GM20431 (cell line): ENCODE measurements around the gene BMP6.
"Not testable (repeated sequence)": the region's sequence is repeated elsewhere in the genome, so short reads cannot be mapped to it uniquely, and the experiment has no call there.

Experiments
- in situ Hi-C: fragments of 300-500 bp; cut with MseI, MboI; formaldehyde crosslinking; loops from one replicate; pipeline ENCODE4 v1.15.0; 2020; ENCODE audit warnings: low sequenced_read_pairs; ENCODE audit not compliant: unreplicated experiment

The BMP6 gene

DNA sequence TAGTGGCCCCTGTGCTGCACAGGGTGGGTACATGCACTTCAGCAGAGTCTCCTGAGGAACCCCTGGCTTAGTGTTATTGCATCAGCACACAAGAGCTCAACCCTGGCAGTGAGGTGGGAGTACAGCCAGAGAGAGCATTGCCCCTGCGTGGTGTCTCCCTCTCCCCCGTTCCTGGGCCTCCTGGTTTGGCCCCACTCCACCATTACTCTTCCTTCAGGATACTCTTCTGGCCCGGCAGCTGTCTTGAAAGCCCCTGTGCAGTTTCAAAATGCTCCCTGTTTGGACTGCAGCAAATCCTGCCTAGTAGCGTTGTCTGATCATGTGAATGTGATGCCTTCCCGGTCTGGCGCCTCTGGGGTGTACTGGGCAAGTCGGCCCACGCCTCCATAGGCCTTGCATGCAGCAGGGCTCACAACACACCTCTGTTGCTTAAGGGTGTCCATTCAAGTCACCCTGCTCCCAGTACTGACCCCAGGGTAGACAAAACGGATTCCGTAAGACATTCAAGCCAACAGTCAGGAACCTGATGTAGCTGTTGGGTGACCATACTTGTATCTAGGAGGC, 152.6 kb downstream of the BMP6 start:
- in situ Hi-C loops, result no loop called here

DNA sequence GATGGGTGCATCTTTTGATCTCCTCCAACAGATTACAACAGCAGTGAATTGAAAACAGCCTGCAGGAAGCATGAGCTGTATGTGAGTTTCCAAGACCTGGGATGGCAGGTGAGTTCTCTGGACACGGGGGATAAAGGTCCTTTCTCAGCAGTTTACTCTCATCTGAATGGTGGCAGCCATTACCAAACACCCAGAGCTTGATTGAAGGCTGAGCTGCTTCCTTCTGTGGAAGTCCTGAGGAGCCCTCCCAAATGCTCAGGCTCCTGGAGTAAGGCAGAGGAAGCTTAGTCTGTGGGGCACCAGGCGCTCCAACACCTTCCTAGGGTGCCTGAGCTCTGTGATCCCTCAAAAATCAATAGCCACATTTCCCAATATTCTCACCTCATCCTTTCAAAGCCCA, 153.1 kb downstream of the BMP6 start:
- in situ Hi-C loops, result no loop called here

DNA sequence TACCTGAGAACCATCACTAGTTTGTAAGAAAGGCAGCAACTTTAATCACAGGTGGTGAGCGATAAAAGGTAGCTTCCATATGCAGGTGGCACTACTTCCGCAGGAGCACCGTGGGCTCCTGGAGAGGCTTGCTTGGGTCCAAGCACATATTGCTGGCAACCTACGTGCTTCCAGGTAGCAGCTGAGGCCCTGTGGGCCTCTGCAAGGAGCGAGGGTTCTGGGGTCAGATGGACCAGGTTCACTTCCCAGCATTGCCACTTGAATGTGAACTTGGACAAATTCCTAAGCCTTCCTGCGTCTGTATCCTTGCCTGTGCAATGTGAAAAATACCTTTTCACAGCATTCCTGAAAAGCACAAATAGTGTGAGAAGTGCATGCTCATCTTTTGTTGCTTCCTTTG, 153.7 kb downstream of the BMP6 start:
- in situ Hi-C loops, result no loop called here

DNA sequence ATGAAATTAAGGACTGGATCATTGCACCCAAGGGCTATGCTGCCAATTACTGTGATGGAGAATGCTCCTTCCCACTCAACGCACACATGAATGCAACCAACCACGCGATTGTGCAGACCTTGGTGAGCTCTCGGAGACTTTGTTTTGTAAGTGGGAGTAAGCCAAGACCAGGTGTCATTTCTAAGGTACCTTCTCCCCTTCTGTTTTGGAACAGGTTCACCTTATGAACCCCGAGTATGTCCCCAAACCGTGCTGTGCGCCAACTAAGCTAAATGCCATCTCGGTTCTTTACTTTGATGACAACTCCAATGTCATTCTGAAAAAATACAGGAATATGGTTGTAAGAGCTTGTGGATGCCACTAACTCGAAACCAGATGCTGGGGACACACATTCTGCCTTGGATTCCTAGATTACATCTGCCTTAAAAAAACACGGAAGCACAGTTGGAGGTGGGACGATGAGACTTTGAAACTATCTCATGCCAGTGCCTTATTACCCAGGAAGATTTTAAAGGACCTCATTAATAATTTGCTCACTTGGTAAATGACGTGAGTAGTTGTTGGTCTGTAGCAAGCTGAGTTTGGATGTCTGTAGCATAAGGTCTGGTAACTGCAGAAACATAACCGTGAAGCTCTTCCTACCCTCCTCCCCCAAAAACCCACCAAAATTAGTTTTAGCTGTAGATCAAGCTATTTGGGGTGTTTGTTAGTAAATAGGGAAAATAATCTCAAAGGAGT, 154.2 kb downstream of the BMP6 start:
- in situ Hi-C loops, result no loop called here

DNA sequence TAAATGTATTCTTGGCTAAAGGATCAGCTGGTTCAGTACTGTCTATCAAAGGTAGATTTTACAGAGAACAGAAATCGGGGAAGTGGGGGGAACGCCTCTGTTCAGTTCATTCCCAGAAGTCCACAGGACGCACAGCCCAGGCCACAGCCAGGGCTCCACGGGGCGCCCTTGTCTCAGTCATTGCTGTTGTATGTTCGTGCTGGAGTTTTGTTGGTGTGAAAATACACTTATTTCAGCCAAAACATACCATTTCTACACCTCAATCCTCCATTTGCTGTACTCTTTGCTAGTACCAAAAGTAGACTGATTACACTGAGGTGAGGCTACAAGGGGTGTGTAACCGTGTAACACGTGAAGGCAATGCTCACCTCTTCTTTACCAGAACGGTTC, 154.8 kb downstream of the BMP6 start:
- in situ Hi-C loops, result no loop called here

DNA sequence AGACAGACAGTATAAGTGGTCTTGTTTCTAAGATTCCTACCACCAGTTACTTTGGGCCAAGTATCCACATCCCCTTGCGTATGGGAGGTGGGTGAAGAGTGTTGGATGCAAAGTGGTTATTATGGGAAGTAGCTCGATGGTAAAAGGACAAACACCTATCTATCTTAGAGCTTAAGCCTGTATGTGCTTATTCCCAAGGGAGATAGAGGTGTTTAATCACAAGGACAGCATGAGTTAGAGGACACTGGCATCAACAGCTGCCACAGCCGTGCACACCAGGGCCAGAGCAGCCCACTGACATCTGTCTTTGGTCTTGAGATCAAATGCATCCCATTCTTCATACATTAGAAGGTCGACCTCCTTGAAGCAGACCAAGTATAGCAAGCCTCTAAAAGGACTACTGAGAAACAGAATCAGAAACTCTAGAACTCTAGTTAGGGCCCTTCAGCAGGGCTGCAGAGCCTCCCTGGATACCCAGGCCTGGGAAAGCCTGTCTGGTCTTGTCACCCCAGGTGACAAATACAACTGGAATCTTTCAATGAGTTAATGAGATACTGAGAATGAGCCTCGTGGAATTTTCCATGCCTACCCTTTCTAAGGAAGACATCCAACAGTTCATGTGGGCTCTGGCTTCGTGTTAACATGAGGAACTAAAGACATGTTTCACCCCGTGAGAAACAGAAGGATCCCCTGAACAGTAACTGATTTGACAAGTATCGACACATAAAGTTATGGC, 156.0 kb downstream of the BMP6 start:
- in situ Hi-C loops, result no loop called here

DNA sequence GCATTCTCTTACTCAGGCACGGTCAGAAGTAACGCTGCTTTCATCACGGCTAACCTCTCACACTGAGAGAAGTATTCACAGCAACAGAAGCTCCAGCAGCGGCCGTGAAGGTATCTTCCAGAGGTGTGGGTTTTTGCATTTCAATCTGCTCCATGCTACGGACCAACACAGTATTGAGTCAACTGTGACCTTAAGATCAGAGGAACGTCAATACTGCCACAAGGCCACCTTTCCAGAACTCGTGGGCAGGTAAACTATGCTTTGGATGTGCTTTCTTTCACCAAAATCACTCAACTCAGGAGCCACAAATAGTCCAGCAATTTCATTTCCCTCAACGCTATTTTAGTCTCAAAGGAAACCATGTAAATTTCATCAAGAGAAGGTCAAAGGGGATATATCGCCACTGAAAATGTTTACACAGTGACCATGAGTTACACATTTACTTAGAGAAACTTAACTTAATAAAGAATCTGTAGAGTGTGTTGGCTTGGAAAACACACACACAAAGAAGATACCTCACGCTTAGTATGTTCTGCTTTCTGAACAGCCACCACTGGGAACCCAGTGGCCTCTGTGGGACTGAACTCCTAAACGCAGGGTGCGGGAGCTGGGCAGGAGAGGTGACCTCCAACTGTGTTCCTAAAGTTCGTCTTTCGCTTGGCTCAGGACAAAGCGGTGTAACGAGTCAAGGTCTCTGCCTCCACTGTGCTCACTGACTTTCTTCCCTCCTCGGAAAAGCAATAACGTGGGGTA, 156.8 kb downstream of the BMP6 start:
- in situ Hi-C loops, result no loop called here

DNA sequence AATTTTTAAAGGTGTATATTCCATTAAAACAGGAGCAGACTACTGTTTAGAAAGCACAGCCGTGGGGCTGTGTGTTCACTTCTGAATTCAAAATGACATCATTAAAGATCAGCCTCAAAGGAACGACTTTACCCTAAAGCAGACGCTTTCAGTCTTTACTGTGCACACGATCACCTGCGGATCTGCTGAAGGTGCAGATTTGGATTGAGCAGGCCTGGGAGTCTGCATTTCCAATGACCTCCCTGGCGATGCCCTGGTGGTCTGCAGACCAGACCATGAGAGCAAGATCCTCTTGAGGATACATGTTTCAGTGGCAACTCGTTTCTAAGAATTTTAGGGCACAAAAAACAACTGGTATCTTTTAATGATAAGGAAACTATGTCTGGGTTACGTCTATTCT, 157.5 kb downstream of the BMP6 start:
- in situ Hi-C loops, result no loop called here

DNA sequence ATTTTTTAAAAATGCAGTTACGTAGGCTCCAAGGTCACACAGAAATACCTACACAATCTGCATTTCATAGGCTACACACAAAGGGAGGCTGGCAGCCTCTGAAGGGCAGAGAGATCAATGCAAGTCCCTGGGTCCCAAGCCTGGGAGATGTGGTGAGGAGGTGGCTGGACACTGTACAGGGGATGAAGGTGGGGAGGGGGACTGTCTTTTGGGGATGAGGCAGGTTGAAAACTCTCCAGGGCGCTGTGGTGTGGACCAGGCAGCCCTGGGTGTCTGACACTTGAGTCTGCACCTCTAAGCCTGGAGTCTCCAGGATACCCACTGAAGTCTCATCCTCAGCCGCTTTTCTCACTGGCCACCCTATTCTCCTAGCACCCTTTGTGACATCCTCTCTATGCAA, 160.2 kb downstream of the BMP6 start:
- in situ Hi-C loops, result no loop called here

DNA sequence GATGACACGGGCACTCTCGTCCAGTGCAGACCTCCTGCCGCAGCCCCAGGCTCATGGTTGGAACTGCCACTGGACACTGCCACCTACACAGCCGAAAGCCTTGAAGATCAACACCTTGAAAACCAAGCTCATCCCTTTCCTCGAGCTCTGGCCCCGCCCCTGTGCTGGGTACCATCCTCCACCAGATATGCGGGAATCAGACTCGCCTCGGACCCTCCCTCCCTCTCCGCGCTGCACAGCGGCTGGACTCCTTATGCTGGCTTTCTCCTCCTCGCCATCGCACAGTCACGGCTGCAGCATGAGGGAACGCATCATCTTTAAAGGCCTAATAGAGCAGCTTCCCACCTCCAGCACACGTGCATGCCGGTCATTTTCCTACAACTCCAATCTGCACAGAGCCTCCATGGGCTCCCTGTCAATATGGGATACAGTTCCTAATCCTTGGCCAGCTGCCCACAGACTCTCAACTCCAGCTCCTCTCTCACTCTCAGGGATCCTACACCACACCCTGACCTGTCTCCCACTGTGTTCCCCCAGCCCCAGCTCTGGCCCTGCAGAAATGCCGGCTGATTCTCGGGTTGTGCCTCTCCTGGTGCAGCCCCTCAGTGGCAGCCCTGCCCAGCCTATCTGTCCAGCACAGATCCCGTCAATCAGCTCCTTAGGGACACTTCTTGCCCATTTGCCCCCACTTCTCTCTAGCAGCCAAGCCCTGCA, 161.5 kb downstream of the BMP6 start:
- in situ Hi-C loops, result no loop called here

DNA sequence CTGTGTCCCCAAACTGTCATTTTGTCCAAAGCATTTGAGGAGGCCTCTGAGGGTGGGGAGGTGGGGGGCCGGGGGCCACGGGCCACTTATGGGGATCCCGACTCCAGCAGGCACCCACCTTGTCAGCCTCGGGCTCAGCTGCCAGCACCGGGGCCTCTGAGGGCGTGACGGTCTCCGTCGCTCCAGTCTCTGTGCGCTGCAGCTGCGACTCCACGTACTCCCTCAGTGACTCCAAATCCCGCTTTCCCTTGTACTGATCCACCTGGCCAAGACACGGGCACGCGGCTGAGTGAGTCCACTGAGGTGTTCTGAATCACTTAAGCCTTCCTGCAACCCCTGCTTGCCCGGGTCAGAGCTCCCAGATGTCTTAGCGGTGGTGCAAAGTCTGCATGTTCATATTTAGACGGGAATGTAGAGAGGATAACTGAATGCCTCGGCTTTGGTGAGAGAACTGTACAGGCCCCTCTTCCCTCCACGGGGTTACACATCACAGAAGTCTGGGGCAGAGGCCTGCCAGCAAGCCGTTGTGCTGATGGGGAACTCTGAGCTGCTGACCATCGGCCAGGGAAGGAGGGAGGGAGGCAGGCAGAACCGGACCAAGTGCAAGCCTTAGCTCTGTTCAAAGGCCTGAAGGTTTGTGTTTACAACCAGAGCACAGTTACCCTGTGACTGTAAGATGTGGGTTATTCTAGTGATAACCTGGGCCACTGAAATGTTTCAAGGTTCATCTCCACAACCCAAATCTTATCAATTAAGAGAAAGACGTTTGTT, 162.9 kb downstream of the BMP6 start:
- in situ Hi-C loops, result no loop called here

DNA sequence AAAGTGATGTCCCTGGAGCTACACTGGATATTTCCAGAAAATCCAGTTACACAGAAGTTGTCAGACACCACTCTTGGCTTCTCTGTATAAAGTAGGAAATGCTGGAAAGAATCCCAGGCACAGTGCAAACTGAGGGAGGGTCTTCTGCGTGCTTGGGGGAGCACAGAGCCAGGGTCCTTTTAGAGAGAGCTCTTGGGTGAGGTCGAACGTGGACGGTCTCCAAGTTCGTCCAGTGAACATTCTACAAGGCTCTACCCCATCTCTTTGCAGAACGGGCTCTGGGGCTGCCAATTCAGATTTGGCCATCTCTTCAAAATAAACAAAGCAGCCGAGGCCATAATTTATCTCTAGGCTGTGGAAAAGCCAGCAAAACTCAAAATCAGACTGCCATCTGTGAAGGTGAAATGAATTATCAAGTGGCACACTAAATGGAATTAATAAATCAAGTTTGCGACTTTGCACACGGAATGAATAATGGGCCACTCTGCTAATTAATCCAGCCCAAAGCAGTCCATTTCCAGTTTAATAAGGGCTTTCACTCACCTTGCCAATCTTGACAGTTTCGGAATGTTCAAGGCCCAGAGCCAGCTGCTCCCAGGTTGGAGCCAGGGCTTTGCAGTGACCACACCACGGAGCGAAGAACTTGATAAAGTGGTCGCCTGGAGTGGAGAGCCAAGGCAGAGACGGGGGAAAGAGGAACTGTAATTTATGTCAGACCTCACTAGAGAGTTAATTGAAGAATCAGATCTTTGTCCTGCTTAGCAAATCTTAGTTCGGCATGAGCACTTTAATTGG, 165.4 kb downstream of the BMP6 start:
- in situ Hi-C loops, result no loop called here

DNA sequence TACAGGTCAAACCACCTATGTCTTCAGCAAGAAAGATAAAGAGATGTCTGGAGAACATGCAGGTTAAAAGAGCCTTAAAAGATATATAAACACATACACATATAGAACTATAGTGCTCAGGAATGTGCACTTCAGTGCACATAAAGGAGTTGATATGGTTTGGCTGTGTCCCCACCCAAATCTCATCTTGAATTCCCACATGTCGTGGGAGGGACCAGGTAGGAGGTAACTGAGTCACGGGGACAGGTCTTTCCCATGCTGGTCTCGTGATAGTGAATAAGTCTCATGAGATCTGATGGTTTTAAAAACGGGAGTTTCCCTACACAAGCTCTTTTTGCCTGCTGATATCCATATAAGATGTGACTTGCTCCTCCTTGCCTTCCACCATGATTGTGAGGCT, 166.5 kb downstream of the BMP6 start:
- in situ Hi-C loops, result not testable (repeated sequence)

DNA sequence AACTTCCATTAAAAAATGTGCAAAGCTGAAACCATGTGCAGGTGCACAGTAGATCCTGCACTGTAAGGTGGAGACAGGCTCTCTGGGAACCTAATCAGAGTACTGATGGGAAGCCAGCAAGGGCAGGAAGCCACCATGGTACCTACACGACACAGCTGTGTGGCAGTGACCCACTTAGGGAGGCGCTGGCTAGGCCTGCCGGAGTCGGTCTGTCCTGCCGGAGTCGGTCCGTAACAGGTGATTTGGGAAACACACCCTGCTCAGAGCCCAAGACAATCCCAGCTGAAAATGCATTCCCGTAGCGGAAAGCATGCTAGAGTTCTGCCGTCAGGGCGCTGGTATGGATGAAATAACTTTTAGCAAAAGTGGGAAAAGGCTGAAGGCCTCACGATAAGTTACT, 167.4 kb downstream of the BMP6 start:
- in situ Hi-C loops, result no loop called here

DNA sequence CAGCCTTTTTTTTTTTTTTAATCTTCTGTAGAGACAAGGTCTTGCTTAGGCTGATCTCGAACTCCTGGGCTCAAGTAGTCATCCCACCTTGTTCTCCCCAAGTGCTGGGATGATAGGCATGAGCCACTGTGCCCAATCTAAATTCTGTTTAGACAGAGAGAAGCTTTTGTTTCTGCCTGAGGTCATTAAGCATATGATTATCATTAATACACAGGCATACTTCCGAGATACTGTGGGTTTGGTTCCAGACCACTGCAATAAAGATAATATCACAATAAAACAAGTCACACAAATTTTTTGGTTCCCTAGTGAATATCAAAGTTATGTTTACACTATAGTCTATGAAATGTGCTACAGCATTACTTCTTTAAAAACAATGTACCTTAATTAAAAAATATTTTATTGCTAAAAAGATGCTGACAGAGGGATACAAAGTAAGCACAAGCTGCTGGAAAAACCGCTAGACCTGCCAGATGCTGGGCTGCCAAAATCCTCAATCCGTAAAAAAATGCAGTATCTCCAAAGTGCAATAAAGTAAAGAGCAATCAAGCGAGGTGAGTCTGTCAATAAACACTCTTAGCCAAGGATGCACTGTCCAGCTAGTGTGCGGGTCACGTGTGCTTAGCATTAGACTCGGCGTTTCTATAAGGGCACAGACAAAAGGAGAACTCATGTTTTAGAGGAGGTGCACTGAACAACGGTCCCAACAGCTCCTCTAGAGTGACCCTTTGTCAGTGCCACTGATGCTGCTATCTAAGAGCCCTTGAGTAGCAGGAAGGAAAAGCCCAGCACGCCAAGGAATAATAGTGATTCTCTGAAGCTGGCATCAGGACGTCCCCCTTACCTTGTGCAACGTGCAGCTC, 168.6 kb downstream of the BMP6 start:
- in situ Hi-C loops, result no loop called here

DNA sequence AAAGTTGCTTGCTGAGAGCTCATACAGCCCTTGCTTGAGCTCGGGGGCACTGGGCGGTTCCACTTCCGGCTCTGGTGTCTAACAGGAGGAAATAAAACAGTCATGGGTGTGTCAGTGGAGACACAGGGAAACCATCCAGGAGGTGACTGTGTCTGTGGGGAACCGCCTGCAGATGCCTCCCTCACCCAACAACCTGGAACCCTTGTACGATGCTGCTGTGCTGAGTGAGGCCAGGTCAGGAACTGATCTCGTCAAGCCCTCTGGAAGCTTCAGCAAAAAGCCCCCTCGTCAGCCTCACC, 169.2 kb downstream of the BMP6 start:
- in situ Hi-C loops, result no loop called here

DNA sequence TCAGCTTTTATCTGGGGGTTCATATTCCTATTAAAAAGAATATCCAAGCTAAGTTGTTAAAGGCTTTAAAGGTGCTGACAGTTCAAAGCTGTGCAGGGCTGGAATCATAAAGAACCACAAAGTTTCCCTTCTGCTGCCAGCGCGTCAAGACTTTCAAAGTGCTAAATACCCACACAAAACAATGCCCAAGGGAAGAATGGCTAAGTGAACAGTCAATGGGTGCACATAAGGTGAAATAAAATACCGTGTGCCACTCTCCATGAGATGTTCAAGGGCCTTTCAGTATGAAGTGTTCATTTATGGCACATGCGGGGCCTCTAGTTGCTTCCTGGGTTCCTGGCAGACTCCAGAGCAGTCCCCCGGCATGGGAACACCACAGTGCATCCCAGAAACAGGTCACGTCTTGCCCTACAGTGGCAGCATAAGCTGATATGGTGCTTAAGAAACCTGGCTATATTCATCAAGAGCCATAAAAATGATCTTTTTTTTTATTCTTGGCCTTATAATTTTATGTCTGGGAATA, 170.6 kb downstream of the BMP6 start:
- in situ Hi-C loops, result no loop called here
